NCI-H82 (cell line): ENCODE measurements around the gene ZBTB38.

Source experiments
- DNase-seq: peaks from one replicate; lab custom pipeline; 2025; lab: John Stamatoyannopoulos, UW

ZBTB38 gene

GRCh38 chr3:141402476-141403171, 34.3 kb downstream of the ZBTB38 start:
- peak; percentile 62 for DNase-seq

- DNase-seq: no peak
Observed at GRCh38 chr3:141403576-141403975, 35.3 kb downstream of the ZBTB38 start.

GRCh38 chr3:141405025-141405424, 36.7 kb downstream of the ZBTB38 start:
- DNase-seq: no peak

GRCh38 chr3:141405591-141405990, 37.3 kb downstream of the ZBTB38 start:
- DNase-seq: no peak

GRCh38 chr3:141406265-141406664, 38.0 kb downstream of the ZBTB38 start:
- DNase-seq: no peak

GRCh38 chr3:141407047-141407446, 38.7 kb downstream of the ZBTB38 start:
- DNase-seq: no peak

- DNase-seq: no peak
Observed at GRCh38 chr3:141407825-141408224, 39.5 kb downstream of the ZBTB38 start.

GRCh38 chr3:141408596-141408995, 40.3 kb downstream of the ZBTB38 start:
- DNase-seq: no peak

- DNase-seq: no peak
Observed at GRCh38 chr3:141409940-141410241, 41.6 kb downstream of the ZBTB38 start.

GRCh38 chr3:141410408-141410807, 42.1 kb downstream of the ZBTB38 start:
- DNase-seq: no peak

GRCh38 chr3:141410846-141411245, 42.5 kb downstream of the ZBTB38 start:
- DNase-seq: no peak

- peak; percentile 16 for DNase-seq
Observed at GRCh38 chr3:141411251-141411771, 43.0 kb downstream of the ZBTB38 start.

- DNase-seq: no peak
Observed at GRCh38 chr3:141412087-141412935, 44.0 kb downstream of the ZBTB38 start.

GRCh38 chr3:141412936-141413354, 44.6 kb downstream of the ZBTB38 start:
- DNase-seq: no peak

- no peak for DNase-seq
Observed at GRCh38 chr3:141413391-141413790, 45.1 kb downstream of the ZBTB38 start.

GRCh38 chr3:141413801-141414689, 45.7 kb downstream of the ZBTB38 start:
- DNase-seq: no peak

GRCh38 chr3:141414800-141415462, 46.6 kb downstream of the ZBTB38 start:
- no peak for DNase-seq

GRCh38 chr3:141415953-141416352, 47.6 kb downstream of the ZBTB38 start:
- DNase-seq: no peak
